HT-29 (cell line): ENCODE results near the gene CUX1. TPM values are rescaled to one million over a fixed set of nuclear protein-coding genes. Genes with fewer than 3 reads are reported as not detected.
A peak's percentile ranks its signal among the peaks of the same experiment; 100 is the strongest.
"Not testable (repeated sequence)": the region's sequence is repeated elsewhere in the genome, so short reads cannot be mapped to it uniquely, and the experiment has no call there.

Source experiments
- DNase-seq: peaks from one replicate; pipeline ENCODE4 v3.0.0-alpha.2; 2015; ENCODE audit warnings: low spot score
- total RNA-seq: library from RNA; depleted of rRNA; stranded (reverse); fragments of >200 nt; shearing (Covaris generic); gene quantifications from 2 replicates; pipeline ENCODE4 v1.2.3, GENCODE V29; 2014

The CUX1 gene
- total RNA-seq, 1 experiment from 2014 or later, result 48.3 TPM

GRCh38 chr7:102208826-102209225 is 391.4 kb downstream of the CUX1 start:
- DNase-seq, result peak; percentile 6

GRCh38 chr7:102210787-102211186 is 393.4 kb downstream of the CUX1 start:
- DNase-seq, result no peak

GRCh38 chr7:102211590-102212550 is 394.4 kb downstream of the CUX1 start:
- no peak for DNase-seq

- DNase-seq, result no peak
Observed at GRCh38 chr7:102214477-102215072, 397.1 kb downstream of the CUX1 start.

GRCh38 chr7:102215256-102215655 is 397.8 kb downstream of the CUX1 start:
- no peak for DNase-seq

GRCh38 chr7:102215711-102216110 is 398.3 kb downstream of the CUX1 start:
- no peak for DNase-seq

GRCh38 chr7:102216573-102217314 is 399.3 kb downstream of the CUX1 start:
- no peak for DNase-seq

- no peak for DNase-seq
Observed at GRCh38 chr7:102220229-102220850, 402.9 kb downstream of the CUX1 start.

- no peak for DNase-seq
Observed at GRCh38 chr7:102220960-102221800, 403.8 kb downstream of the CUX1 start.

GRCh38 chr7:102221961-102222360 is 404.5 kb downstream of the CUX1 start:
- DNase-seq, result no peak

GRCh38 chr7:102222445-102222844 is 405.0 kb downstream of the CUX1 start:
- DNase-seq, result no peak

- DNase-seq, result no peak
Observed at GRCh38 chr7:102223184-102223583, 405.8 kb downstream of the CUX1 start.

GRCh38 chr7:102225025-102225424 is 407.6 kb downstream of the CUX1 start:
- DNase-seq, result no peak

GRCh38 chr7:102227371-102227770 is 409.9 kb downstream of the CUX1 start:
- DNase-seq, result no peak

GRCh38 chr7:102228935-102229334 is 411.5 kb downstream of the CUX1 start:
- DNase-seq, result no peak

- not testable (repeated sequence) for DNase-seq
Observed at GRCh38 chr7:102230162-102230561, 412.7 kb downstream of the CUX1 start.

GRCh38 chr7:102230593-102230992 is 413.2 kb downstream of the CUX1 start:
- DNase-seq, result no peak

GRCh38 chr7:102232611-102233286 is 415.3 kb downstream of the CUX1 start:
- DNase-seq, result no peak

- no peak for DNase-seq
Observed at GRCh38 chr7:102234131-102234530, 416.7 kb downstream of the CUX1 start.
